Neural progenitor cell (in vitro differentiated cells): ENCODE data around the gene BATF.

Experiments used
- CTCF ChIP-seq: fragments of 200-600 bp; sonication (generic); IDR thresholded peaks from 2 replicates; pipeline ENCODE4 v1.5.1; 2017; ENCODE audit warnings: antibody characterized with exemption, mild to moderate bottlenecking
- EZH2phosphoT487 ChIP-seq: fragments of 200-600 bp; sonication (generic); IDR thresholded peaks from 2 replicates; pipeline ENCODE4 v1.6.1; 2017; ENCODE audit warnings: antibody characterized with exemption

DNA sequence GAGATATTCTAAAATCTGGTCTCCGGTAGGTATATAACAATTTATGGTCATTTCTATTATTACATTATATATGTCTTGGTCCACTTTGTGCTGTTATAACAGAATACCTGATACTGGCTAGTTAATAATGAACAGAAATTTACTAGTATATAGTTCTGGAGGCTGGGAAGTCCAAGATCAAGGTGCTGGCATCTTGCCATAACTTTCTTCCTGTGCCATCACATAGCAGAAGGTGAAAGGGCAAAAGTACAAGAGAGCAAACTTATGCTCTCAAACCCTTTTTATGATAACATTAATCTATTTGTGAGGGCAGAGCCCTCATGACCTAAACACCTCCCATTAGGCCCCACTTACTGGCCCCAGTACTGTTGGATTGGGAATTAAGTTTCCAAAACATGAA lies 17.9 kb upstream of the BATF start:
- TF ChIP-seq CTCF (no peak), EZH2phosphoT487 (no peak)
